Activated naive CD4-positive, alpha-beta T cell treated with anti-CD3 and anti-CD28 coated beads, Interleukin-2, amount 50 U/mL, for 24 hours (primary cell): ENCODE data around the gene SRGAP3.

Source experiments
- H3K27ac Mint-ChIP-seq: one replicate; pipeline ENCODE4 v1.8.0; 2021; ENCODE audit warnings: mild to moderate bottlenecking, mixed read lengths
- H3K27me3 Mint-ChIP-seq: one replicate; pipeline ENCODE4 v1.8.0; 2021; ENCODE audit warnings: mixed read lengths
- H3K36me3 Mint-ChIP-seq: one replicate; pipeline ENCODE4 v1.8.0; 2021; ENCODE audit warnings: mixed read lengths
- H3K4me1 Mint-ChIP-seq: one replicate; pipeline ENCODE4 v1.8.0; 2021; ENCODE audit warnings: mixed read lengths
- H3K4me3 Mint-ChIP-seq: one replicate; pipeline ENCODE4 v1.8.0; 2021; ENCODE audit warnings: mild to moderate bottlenecking, mixed read lengths
- H3K9me3 Mint-ChIP-seq: one replicate; pipeline ENCODE4 v1.8.0; 2021; ENCODE audit warnings: mixed read lengths

Gene SRGAP3

GRCh38 chr3:9026320-9027045, 223.0 kb downstream of the SRGAP3 start:
- no peak overlapping the region for H3K4me3 Mint-ChIP-seq
- no peaks in the 10 kb centered on the region for H3K27me3 Mint-ChIP-seq

GRCh38 chr3:9024341-9024740, 225.1 kb downstream of the SRGAP3 start:
- no peaks in the 10 kb centered on the region for H3K27me3 Mint-ChIP-seq
- H3K27ac Mint-ChIP-seq: no peak overlapping the region
- H3K4me1 Mint-ChIP-seq: no peaks in the 10 kb centered on the region
- no peak overlapping the region for H3K4me3 Mint-ChIP-seq
- H3K36me3 Mint-ChIP-seq: no peaks in the 10 kb centered on the region
- no peaks in the 10 kb centered on the region for H3K9me3 Mint-ChIP-seq

More at GRCh38 chr3:9026320-9027045, 223.0 kb downstream of the SRGAP3 start:
- no peaks in the 10 kb centered on the region for H3K36me3 Mint-ChIP-seq
- no peaks in the 10 kb centered on the region for H3K4me1 Mint-ChIP-seq
- no peaks in the 10 kb centered on the region for H3K9me3 Mint-ChIP-seq
- no peak overlapping the region for H3K27ac Mint-ChIP-seq

- H3K27me3 Mint-ChIP-seq: no peaks in the 10 kb centered on the region
- H3K36me3 Mint-ChIP-seq: no peaks in the 10 kb centered on the region
- H3K4me1 Mint-ChIP-seq: no peaks in the 10 kb centered on the region
- H3K4me3 Mint-ChIP-seq: no peak overlapping the region
- no peak overlapping the region for H3K27ac Mint-ChIP-seq
- no peaks in the 10 kb centered on the region for H3K9me3 Mint-ChIP-seq
These were observed 226.2 kb downstream of the SRGAP3 start for GRCh38 chr3:9023226-9023590.

DNA sequence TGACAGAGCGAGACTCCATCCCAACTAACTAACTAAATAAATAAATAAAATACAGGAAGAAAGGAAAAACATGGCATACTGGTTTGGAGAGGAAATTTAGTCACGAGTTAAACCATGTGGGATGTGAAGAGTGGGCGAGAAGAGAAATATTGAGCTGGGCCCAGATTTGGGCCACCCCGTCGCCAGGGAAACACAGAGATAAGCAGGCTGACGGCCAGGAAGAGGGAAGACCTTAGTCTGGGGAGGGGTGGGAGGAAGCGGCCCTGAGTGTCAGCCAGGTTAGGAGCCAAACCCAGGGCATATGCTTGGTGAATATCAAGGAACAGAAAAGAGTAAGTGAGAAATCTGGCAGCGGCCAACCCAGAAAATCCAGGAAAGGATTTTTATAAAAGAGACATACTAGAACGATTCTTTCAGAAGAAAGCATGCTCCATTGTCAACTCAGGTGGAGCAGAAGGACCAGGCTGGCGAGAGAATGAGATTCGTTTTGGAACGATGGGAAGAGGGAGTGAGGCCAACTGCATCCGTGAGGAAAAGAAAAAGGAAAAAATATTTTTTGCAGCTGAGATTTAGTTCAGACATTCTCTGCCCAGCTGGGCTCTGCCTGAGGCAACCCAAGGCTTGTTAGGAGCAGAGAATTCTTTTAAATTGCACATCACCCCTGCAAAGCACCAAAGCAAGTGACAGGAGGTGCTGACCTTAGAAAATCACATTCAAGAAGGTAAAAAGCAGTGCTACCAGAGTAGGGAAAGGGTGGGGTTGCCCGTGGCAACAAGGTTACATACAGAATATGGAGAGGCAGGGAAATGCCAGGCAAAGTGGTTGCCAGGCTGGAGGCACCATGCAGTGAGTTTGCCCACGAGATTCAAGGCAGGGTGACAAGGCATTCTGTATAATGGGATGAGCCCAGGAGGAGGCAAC, 226.9 kb downstream of the SRGAP3 start:
- H3K4me1 Mint-ChIP-seq: no peaks in the 10 kb centered on the region
- H3K36me3 Mint-ChIP-seq: no peaks in the 10 kb centered on the region
- H3K27me3 Mint-ChIP-seq: no peaks in the 10 kb centered on the region
- H3K4me3 Mint-ChIP-seq: no peak overlapping the region
- no peaks in the 10 kb centered on the region for H3K9me3 Mint-ChIP-seq
- H3K27ac Mint-ChIP-seq: no peak overlapping the region

- Mint-ChIP-seq H3K36me3 (no peaks in the 10 kb centered on the region), H3K27me3 (no peaks in the 10 kb centered on the region), H3K9me3 (no peaks in the 10 kb centered on the region), H3K4me3 (no peak overlapping the region), H3K4me1 (no peaks in the 10 kb centered on the region), H3K27ac (no peak overlapping the region)
These were observed 228.0 kb downstream of the SRGAP3 start for GRCh38 chr3:9021271-9022009.

GRCh38 chr3:9020426-9020825, 229.0 kb downstream of the SRGAP3 start:
- Mint-ChIP-seq H3K4me3 (no peak overlapping the region), H3K27ac (no peak overlapping the region), H3K27me3 (no peaks in the 10 kb centered on the region), H3K4me1 (no peaks in the 10 kb centered on the region), H3K36me3 (no peaks in the 10 kb centered on the region), H3K9me3 (no peaks in the 10 kb centered on the region)

- Mint-ChIP-seq H3K27ac (no peak overlapping the region), H3K9me3 (no peaks in the 10 kb centered on the region)
These were observed 230.0 kb downstream of the SRGAP3 start for GRCh38 chr3:9019259-9019961.

DNA sequence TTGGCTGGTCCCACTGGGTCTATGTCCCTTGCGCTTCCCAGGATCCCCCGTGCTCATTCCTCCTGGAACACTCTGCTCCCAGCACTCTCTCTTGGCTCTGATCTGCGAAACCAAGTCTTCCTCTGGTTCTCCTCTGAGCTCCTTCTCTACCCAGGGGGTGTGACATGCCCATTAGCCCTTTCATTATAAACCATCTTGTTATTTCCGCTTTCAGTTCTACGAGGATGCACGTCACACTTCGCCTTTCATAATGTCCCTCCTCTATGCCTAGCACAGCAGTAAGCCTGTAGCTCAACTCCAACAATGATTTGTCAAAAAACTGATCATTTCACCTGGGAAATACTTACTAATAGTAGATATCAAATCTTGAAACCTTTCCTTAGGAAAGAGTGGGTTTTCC, 234.2 kb downstream of the SRGAP3 start:
- H3K27ac Mint-ChIP-seq: no peak overlapping the region
- no peak overlapping the region for H3K4me3 Mint-ChIP-seq
- H3K9me3 Mint-ChIP-seq: no peaks in the 10 kb centered on the region
- peaks cover 13% of the 10 kb centered on the region for H3K4me1 Mint-ChIP-seq
- no peaks in the 10 kb centered on the region for H3K27me3 Mint-ChIP-seq
- no peaks in the 10 kb centered on the region for H3K36me3 Mint-ChIP-seq

More at GRCh38 chr3:9019259-9019961, 230.0 kb downstream of the SRGAP3 start:
- no peaks in the 10 kb centered on the region for H3K4me1 Mint-ChIP-seq
- H3K4me3 Mint-ChIP-seq: no peak overlapping the region
- no peaks in the 10 kb centered on the region for H3K27me3 Mint-ChIP-seq
- H3K36me3 Mint-ChIP-seq: no peaks in the 10 kb centered on the region

GRCh38 chr3:9013782-9014563, 235.5 kb downstream of the SRGAP3 start:
- Mint-ChIP-seq H3K27me3 (no peaks in the 10 kb centered on the region), H3K36me3 (peaks cover 3% of the 10 kb centered on the region)

DNA sequence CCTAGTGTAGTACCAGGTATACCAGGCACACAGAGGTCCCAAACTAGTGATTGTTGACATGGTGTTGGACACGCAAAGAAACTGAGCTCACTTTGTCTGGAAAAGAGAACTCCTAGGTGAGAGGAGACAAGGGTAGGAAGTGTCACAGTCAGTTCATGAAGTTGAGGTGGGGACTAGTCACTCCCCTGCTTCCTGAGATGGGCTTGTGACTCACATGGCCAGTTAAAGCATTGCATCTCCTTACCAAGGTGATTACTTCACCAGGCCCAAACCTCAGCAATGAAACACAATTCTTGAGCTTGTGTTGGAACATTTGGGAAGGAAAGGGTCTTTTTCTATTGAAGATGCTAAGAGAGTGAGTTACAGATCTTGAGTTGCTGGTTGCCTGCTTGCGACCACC, 236.9 kb downstream of the SRGAP3 start:
- Mint-ChIP-seq H3K4me1 (peaks cover 13% of the 10 kb centered on the region), H3K27ac (no peak overlapping the region), H3K27me3 (no peaks in the 10 kb centered on the region), H3K9me3 (no peaks in the 10 kb centered on the region), H3K36me3 (peaks cover 3% of the 10 kb centered on the region), H3K4me3 (no peak overlapping the region)

More at GRCh38 chr3:9013782-9014563, 235.5 kb downstream of the SRGAP3 start:
- no peak overlapping the region for H3K27ac Mint-ChIP-seq
- no peaks in the 10 kb centered on the region for H3K9me3 Mint-ChIP-seq
- H3K4me1 Mint-ChIP-seq: peaks cover 13% of the 10 kb centered on the region
- H3K4me3 Mint-ChIP-seq: no peak overlapping the region

DNA sequence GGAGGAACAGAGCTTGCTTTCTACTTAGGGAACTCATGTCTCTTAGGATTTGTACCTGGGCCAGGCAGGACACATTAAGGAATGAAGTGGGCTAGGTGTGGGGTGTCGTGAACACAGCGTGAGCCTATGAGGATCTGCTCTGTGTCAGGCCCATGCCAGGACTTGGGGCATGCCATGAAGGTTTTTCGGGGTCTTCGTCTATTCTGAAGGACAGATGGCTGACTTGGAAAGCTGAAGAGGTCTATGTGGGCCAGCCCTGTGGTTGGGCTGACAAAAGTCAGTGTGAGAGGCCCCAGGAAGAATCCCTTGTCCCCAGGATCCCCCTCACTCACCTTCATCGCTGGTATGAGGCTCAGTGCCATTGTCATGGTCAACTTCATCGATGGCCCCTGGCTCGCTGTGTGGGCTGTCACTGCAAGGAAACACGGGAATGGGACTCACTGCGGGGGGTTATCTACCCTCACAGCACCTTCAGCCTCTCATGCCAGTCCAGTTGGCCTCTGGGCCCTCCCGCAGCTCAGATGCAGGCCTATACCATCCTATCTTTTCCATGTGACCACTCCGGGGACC, 239.4 kb downstream of the SRGAP3 start:
- H3K36me3 Mint-ChIP-seq: peaks cover 5% of the 10 kb centered on the region
- H3K9me3 Mint-ChIP-seq: no peaks in the 10 kb centered on the region
- H3K27me3 Mint-ChIP-seq: no peaks in the 10 kb centered on the region
- peaks cover 13% of the 10 kb centered on the region for H3K4me1 Mint-ChIP-seq
- H3K4me3 Mint-ChIP-seq: no peak overlapping the region
- H3K27ac Mint-ChIP-seq: peak overlapping the region; percentile 64

DNA sequence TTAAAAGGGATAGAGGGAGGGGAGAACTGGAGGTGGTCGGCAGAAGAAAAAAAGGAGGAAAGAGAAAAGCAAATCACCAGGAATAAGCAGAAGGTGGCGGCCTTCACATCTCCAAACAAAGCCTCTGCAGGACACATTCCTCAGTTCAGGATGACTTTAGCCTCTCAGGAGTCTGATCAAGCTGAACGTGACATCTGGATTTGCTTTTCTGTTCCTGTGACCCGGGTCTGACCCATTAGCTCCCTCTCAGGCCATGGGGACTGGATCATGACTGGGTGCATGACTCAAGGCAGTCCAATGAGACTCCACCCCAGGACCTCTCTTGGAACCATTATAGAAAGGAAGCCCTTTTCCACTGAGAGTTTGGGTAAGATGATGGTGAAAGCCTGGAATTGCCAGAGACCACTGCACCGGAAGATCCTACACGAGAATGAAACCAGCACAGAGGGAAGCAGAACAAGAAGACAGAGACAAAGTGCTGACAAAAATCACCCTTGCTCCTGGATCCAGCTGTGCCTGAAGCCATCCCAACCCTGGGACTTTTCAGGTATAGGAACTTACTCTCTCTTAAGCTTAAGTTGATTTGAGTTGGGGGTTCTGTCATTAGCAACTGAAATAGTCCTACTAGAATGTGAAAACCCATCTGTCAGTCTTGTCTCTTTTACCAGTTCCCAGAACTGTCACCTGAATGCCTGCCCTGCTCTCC, 240.7 kb downstream of the SRGAP3 start:
- Mint-ChIP-seq H3K27me3 (no peaks in the 10 kb centered on the region), H3K4me1 (peaks cover 13% of the 10 kb centered on the region), H3K27ac (no peak overlapping the region), H3K9me3 (no peaks in the 10 kb centered on the region), H3K36me3 (peaks cover 5% of the 10 kb centered on the region), H3K4me3 (no peak overlapping the region)

- Mint-ChIP-seq H3K27ac (no peak overlapping the region), H3K4me3 (no peak overlapping the region), H3K27me3 (no peaks in the 10 kb centered on the region), H3K36me3 (peaks cover 5% of the 10 kb centered on the region), H3K4me1 (peaks cover 13% of the 10 kb centered on the region), H3K9me3 (no peaks in the 10 kb centered on the region)
These were observed 241.5 kb downstream of the SRGAP3 start for GRCh38 chr3:9007928-9008327.

DNA sequence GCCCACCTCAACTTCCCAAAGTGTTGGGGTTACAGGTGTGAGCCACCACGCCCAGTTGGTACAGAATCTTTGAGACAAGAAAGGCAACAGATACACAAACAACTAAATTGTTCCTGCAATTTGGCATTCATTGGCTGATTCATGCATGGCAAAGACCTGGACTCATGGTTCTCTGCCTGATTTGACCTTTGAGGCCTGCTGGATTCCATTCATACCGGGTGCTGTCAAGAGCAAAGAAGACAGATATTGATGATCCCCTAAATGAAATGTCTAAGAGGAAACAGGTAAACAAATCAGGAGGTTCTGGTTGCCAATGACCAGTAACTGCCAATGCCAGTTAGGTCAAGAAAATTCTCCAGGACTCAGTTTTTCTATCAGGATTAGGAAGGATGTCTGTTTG, 242.2 kb downstream of the SRGAP3 start:
- H3K4me1 Mint-ChIP-seq: peaks cover 7% of the 10 kb centered on the region
- no peak overlapping the region for H3K4me3 Mint-ChIP-seq
- H3K9me3 Mint-ChIP-seq: no peaks in the 10 kb centered on the region
- no peak overlapping the region for H3K27ac Mint-ChIP-seq
- H3K27me3 Mint-ChIP-seq: no peaks in the 10 kb centered on the region
- peaks cover 5% of the 10 kb centered on the region for H3K36me3 Mint-ChIP-seq
